ENCODE measurements around the gene MITF. TPM values are rescaled to one million over a fixed set of nuclear protein-coding genes. Genes with fewer than 3 reads are reported as not detected.
"Not testable (repeated sequence)": the region's sequence is repeated elsewhere in the genome, so short reads cannot be mapped to it uniquely, and the experiment has no call there.

The MITF gene
- total RNA-seq, 1 donor from 2014 or later: 3.0 TPM

DNA sequence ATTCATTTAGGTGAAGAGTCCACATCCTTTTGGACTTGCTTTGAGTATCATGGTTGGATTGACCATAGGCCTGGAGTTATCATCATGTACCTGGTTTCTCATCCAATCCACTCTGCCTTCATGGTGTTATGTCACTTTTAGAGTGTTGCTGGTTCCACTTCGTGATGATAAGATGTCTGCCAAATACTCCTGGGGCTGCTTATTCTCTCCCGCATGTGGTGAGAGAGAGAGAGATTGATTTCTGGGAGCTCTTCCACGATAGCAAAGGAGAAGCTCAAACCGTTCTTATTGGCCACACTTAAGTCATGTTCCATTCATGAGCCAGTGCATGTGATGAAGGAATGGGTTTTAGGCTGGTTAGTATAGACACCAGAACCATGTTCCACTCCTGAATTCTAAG lies 47.6 kb downstream of the MITF start:
- no peak for DNase-seq (ENCODE audit: low read depth in 2 of 2)

DNA sequence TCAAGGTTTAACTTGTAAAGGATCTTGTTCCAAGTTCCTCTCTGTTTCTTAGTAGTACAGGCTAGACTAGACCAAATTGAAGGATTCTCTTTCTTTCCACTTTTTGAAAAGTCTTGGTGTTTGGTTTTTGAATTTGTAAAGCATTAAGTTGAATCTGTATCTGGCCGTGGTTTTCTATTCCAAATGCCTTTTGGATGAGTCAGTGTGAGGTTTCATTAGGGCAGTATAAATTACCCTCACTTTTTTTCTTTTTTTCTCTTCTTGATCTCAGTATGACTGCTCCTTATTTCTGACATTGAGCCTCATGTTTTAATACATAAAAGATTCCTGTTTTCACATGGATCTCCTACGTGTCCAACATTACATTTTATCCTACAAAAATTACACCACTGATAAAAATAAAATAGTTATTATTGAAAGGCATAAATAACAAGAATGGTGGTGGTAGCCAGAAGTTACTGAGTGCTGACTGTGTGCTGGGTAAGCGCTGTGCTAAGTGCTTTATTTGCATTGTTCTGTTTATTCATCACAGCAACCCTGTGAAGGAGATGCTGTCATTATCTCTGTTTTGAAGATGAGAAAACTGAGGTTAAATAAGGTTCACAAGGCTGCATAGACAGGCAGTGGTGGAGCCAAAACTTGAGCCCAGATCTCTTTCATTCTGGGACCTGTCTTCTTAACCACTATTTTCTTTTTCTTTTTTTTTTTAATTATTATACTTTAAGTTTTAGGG lies 48.3 kb downstream of the MITF start:
- DNase-seq (ENCODE audit: low read depth in 2 of 2): peak; percentile 42 to 63

DNA sequence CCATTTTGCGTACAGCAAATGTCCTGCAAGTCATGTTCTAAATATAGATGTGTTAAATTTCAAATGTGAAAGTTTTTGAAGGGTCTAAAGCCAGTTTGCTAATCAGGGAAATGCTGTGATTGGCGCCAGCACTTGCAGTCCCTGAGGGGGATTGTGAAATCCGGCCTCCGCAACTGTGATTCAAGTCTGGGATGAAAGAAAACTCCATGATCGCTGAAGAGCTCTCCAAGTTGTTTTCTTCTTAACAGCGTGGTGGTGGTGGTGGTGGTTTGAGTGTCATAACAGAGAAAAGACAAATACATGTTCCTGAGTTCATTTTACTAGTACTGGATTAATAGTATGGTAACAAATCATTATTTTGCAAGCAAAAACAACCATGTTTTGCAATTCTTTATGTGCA lies 51.8 kb downstream of the MITF start:
- DNase-seq (ENCODE audit: low read depth in 2 of 2): no peak

DNA sequence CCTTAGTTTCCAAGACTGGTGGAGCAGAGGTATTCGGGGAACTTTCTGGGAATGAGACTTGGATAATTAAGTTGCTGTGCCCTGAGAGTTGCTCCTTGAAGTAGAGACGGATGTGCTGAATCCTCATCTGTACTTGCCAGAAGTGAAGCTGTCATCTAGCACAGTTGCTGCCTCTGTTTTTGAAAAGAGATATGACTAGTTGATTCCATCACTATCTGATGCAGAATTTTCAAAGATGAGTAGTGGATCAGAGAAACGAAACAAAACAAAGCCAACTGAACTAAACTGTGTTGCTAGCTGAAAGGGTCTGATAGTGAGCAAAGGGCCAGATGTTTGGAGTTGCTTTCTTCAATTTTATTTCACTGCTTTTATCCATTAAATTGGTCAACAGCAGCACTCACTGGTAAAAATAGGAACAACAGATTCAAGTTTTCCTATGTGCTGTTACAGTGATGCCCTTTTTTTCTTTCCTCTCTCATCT lies 52.7 kb downstream of the MITF start:
- peak in 1 of 2 donors; percentile 60 for DNase-seq (ENCODE audit: low read depth in 2 of 2)

DNA sequence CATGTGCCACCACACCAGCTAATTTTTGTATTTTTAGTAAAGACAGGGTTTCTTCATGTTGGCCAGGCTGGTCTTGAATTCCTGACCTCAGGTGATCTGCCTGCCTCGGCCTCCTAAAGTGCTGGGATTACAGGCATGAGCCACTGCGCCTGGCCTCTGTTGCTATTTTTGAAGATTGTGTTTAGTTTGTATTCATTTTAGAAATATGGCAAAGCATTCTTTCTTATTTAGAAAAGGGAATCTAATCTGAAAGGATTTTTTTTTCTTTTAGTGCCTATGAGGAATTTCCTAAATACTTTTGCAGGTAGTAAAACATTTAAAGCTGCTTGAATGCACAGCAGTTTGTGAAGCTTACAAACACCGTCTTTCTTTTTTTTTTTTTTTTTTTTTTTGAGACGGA lies 56.9 kb downstream of the MITF start:
- DNase-seq (ENCODE audit: low read depth in 2 of 2): not testable (repeated sequence)

DNA sequence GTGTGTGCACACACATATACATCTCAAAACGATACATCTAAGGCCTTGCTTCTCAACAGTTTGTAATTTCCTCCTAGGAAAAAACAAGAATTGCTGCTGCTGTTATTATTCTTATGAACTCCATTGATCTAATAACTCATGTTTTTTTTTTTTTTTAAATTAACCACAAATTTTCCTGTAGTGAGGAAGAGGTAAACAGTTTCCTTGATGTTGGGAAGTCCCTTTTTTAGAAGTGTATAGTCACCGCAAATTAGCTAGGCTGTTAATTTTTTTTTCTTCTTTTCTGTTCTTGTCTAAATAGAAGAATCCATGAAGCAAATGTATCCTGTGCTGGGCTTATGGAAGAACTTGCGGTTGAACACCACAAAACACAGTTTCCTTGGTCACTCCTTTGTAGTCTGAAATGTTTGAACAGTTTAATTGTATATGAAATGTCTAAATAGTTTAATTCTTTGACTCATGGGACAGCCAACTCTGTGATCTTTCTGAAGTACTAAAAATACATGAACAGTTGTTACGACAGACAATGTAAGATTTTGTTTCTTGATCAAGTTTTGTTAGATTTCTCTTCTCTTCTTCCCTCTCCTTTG lies 64.5 kb downstream of the MITF start:
- no peak for DNase-seq (ENCODE audit: low read depth in 2 of 2)

DNA sequence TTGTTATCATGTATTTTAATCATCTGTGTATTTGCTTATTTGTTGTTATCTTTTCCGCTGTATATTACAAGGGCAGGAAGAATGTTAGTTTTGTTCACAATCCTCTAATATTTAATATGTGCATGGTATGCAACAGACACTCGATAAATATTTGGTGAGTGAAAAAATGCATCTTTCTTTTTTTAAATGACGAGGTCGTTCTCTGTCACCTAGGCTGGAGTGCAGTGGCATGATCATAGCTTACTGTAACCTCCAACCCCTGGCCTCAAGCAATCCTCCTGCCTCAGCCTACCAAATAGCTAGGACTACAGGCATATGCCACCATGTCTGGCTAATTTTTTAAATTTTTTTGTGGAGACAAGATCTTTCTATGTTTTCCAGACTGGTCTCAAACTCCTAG lies 66.2 kb downstream of the MITF start:
- no peak for DNase-seq (ENCODE audit: low read depth in 2 of 2)

DNA sequence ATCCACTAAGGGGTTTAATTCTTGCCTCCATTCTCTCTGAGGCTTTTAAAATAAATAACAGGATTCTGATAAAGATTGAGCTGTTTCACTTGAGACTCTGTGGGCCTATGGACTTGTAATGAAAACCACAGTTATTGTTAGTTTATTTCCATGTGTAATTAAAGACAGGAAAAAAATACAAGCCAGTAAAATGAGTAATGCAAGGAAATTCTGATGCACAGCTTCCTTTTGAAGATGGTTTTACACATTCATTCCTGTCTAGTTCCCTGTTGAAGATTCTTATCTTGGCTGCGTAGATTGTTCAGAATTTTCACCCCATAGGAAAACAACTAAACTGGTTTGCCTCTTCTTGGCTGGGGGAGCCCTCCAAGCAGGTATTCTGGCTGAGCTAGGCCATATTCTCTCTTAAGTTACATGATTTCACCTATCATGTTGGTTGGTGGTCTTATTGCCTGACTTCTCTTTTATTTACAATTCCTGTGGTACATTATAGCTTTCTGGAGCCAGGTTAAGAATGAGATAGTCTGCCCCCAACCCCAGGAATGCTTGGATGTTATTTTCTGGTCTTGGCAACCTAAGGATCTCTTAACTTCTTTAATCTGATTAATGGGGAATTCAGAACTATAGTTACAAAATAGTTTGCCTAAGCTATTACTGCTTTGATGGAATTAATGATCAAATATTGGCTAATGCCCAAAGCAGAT lies 67.6 kb downstream of the MITF start:
- peak; percentile 60 to 79 for DNase-seq (ENCODE audit: low read depth in 2 of 2)

DNA sequence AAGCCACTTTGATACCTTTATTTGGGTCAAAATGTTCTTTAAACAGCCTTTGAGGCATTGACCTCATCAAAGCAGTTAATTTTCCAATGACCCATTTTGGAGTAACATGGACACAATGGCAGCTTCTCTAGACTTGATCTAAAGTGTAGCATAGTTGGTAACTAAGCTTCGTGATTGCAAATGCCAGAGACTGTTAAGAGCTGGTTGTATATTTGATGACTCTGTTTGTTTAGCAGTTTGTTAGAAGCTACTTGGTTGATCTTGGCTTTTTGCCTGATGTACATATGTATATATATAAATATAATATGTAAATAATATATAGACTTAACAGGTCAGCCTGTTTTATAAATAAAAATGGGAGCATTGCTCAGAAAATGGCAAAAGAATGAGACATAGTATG lies 68.4 kb downstream of the MITF start:
- no peak for DNase-seq (ENCODE audit: low read depth in 2 of 2)

DNA sequence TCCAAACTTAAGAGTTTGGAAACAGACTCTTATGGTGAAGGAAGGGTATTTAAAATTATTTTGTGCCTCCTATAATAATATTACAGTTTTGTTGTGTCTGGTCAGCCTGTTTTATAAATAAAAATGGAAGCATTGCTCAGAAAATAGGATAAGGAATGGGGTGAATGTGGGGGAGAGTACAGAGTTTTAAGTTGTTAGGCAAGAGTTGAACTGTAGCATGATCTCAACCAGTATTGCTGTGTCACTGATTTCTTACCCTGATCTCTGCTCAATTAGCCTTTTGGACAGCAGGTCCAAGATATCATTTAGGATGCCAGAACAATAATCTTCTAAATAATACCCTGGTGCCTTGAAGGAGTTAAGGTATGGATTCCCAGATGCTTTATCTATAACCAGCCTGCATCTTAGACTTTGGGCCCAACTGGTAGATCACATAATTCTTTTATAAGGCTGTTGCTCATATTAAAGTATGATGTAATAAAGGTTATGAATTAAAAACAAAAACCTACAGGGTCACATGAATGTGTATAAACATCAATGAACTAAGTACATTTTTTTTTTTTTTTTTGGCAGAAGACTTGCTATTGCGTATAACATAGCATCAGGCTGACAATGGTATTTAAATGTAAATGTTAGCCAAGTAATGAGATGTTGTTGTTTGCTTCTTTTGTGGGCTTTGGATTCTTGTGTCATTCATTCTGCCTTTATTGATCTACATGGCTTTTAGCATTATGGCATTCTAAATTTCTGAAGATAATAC lies 70.0 kb downstream of the MITF start:
- no peak for DNase-seq (ENCODE audit: low read depth in 2 of 2)

DNA sequence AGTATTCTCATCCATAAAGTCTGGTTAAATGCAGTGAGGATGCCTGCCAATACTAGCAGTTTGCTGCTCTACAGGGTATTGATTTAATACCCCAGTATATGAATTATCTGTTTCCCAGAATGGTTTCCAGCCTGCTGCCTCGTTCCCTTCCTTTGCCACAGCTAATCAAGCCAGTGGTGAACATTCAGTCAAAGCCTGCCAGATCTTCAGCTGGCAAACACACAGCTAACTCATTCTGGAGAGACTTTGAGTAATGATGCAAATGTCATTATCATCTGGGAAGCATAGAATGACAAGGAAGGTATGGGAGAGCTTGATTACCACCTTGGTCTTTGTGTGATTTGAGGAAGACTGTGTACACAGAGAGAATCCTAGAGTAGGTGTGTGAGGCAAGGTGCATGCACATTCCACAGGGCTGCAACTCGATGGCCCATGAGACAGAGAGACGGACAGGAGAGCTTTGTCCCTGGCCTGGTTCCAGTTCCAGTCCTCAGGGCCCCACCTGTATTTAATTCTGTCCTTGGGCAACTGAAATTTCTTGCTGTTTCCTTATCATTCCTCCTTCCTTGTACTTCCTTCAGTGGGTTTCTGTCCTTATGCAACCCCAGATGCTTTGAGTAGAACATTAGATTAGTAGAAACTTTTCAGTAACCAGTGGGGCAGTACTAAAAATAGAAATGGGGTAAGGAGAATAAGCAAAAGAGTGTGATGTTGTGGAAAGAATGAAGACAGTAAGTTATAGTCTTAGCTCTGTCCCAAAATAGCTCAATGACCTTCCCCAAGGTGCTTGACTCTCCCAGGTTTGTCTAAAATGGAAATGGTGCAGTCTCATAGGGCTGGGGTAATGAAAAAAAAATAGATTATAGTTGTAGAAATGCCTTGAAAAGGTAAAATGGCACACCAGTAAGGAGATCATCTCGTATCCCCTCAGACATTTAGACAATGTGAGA lies 72.5 kb downstream of the MITF start:
- DNase-seq (ENCODE audit: low read depth in 2 of 2): no peak

DNA sequence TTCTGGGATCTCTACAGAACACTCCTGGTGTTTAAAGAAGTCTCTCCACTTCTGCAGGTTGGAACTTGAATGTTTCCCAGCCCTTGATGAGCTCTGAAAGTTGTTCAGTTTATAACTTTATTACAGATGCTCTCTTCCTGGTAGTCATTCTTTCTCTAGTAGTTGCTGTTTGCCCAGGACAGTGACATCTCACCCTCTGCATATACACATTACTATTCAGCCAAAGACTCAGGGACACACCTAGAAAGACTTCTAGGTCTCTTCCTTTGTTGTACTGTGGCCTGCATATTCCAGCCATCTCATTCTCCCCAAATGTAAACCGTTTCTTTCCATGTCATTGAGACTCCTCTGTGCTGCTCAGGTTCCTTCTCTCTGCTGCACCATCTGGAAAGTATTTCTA lies 76.7 kb downstream of the MITF start:
- DNase-seq (ENCODE audit: low read depth in 2 of 2): no peak

DNA sequence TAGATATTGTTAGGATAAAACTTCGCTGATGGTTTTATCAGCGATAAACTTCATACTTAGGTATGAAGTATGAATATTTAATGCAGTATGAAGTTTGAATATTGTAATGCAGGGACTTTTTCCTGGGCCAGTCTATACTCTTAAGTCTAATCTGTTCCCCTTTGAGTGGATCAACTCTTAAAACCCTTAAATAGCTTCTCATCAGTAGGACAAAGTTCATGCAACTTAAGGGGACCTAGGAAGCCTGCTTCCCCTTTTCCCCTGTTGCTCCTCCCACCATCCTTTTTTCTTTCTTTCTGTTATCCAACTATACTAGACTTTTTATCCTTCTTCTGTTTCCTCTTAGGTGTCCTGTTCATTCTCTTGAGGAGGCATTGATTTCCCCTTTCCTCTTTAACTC lies 78.7 kb downstream of the MITF start:
- no peak for DNase-seq (ENCODE audit: low read depth in 2 of 2)

DNA sequence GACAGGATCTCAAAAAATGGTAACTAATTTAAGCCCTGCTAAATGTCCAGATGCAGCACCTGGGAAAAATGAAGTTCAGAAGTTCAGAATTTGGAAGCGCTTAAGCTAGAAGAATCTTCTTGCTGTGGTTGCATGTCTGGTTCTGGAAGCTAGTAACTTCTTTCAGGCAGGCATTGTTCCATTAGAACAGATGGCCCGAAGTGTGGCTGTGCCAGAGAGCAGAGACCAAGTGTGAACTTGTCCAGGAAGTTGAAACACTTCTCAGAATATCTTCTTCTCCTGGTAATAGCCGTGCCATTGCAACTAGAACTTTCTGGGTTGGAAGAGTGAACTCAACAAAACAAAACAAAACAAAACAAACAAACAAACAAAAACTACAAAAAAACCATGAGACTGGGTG lies 80.0 kb downstream of the MITF start:
- DNase-seq (ENCODE audit: low read depth in 2 of 2): no peak

DNA sequence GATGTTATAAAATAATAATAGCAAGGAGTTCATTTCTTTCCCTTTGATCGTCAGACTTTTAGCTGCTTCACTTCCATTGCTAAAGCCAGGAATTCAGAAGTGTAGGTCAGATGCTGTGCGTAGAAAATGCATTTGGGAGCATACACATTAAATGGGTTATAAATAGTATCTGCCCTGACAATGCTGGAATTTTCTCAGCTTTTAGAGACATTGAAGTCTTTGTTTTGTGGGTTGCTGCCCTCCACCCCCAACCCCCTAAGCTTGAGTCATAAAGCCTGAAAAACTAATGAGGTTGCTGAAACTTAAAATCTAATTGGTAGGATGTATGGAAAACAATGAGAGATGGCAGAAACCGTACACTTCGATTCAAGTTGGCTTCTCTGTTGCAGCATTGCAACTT lies 81.9 kb downstream of the MITF start:
- DNase-seq (ENCODE audit: low read depth in 2 of 2): no peak

DNA sequence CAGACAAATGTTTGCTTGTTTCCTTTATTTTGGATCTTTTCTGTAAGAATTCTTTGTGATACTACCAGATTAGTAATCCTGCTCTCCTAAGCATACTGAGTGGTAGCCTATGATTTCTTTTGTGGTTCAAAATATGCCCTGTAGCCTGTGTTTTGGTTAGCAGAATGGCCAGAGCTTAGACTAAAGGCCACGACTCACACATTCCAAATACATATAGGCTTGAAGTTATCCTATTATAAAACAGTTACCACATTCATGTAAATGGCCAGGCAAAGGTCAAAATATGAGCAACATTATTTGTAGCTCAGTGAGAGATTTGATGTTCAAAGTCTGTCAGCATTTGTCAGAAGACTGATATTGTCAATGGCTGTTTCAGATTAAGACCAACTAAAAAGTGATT lies 84.5 kb downstream of the MITF start:
- DNase-seq (ENCODE audit: low read depth in 2 of 2): no peak

DNA sequence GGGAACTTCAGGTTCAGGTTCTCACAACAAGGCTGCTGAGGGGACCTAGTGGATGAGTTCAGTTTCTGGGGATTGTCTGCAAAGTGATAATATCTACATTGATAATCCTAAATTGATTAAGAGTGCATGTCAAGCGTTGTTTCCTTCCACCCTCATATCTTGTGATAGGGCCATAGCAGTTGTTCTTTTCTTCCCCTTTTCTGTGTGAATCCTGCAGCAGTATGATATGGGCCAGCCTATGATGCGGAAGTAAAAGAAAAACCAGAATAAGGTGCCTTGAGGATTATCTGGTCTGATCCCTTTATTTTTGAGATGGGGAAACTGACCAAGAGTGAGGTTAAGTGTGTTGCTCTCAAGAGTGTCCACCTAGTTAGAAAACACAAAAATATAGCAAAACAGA lies 86.2 kb downstream of the MITF start:
- no peak for DNase-seq (ENCODE audit: low read depth in 2 of 2)

DNA sequence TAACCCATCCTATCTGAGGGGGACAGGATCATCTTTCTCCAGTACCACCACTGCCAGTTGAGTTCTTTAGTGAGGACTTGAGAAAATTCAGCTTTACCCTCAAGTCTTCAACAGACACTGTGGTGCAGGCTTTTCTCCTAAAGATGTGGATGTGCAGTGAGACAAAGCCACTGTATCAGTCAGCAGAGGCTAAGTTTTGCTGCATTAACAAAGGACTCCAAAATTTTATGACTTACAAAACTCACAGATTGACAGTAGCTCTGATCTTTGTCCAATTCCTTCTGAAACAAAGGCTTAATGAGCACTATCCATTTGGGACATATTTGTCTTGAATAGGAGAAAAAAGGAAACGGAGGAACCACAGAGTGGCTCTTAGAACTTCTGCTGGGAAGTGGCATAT lies 87.9 kb downstream of the MITF start:
- DNase-seq (ENCODE audit: low read depth in 2 of 2): no peak

DNA sequence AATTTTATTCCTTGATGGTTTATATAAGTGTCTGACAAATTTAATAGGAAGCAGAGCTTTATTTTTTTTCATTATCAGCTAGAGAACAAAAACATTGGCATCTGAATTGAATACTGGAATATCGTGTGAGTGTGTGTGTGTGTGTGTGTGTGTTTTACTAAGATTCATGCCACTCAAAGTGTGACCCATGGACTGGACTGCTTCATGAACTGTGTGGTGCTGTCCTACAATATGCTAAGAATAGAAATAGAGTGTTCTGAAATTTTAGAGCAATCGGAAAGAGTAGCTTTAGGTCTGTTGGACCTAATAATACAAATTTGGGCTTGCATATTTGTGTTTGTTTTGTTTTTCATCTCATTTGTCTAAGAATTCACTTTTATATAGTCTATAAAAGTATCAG lies 89.6 kb downstream of the MITF start:
- no peak for DNase-seq (ENCODE audit: low read depth in 2 of 2)

DNA sequence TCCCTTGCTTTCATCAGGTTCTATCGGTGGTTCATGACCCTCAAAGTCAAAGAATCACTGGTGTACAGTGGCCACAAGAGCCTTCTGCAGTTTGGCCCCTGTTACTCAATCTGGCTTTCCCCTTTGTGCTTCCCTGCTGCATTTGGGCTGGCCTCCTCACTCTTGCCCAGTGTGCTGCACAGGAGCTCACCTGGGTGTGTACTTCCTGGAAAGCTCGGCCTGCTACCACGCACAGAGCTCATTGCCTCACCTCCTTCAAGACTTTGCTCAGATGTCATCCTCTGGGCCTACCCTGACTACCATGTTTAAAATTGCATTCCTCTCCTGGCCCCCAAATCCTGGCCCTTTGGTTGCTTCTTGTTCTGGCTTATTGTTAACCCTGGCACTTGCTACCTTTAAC lies 90.9 kb downstream of the MITF start:
- no peak for DNase-seq (ENCODE audit: low read depth in 2 of 2)

DNA sequence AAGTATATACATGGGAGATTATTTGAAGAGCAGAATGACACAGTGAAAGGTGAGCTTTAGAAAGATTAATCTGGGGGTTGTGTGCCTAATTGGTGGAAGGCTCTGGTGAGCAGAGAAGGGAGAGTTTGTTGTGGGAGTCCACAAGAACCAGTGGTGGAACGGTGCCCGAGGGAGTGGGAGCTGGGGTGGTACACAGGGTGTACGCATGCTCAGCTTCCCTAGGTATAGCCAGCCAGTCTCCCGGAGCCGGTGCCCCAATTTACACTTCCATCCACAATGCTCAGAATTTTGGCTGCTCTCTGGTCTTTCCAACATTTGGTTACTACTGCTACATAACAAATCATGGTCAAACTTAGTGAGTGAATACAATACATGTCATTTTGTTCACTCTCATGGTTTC lies 92.5 kb downstream of the MITF start:
- DNase-seq (ENCODE audit: low read depth in 2 of 2): no peak
